H54 (cell line): Measurements from ENCODE around the gene HDAC4.

Source experiments
- DNase-seq: peaks from one replicate; pipeline ENCODE4 v3.0.0; 2011; ENCODE audit warnings: low spot score, mixed read lengths; ENCODE audit not compliant: insufficient read length
- FAIRE-seq: peaks from 3 replicates; lab custom pipeline; 2011; peaks lifted over from hg19 to GRCh38; lab: Jason Lieb, UNC
- POLR2A ChIP-seq: IDR thresholded peaks from 2 replicates; pipeline ENCODE4 v1.6.1; 2011; ENCODE audit warnings: low read depth, mild to moderate bottlenecking, low read length

Gene HDAC4

DNA sequence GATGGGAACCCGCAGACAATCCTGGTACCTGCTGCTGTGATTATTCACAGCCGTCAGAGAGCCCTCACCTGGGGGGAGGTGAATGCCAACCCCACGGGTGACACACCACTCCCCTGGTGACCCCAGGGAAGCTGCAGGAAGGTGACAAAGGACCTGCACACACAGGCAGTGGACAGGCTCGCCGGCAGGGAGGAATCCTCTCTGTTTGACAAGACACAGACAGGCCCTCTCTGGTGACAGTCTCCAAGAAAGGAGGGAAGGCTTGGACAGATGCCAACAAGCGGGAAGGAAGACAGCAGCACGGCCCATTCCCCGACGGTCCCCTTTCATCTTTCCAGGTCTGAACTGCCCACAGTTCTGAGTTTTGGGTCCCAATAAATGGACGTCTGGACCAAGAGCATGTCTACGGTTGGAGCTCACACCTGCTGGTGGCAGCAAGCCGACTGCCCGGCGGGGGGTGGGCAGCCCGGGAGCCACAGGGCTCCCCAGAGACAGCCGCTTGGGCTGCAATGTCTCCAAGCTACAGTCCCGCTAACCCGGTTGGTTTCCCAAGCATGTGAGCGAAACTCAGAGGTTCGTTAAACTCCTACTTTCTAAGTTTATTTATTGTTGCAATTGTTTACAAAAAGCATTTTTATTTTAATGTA, 31.8 kb downstream of the HDAC4 start:
- DNase-seq (no peak), FAIRE-seq (no peak)

DNA sequence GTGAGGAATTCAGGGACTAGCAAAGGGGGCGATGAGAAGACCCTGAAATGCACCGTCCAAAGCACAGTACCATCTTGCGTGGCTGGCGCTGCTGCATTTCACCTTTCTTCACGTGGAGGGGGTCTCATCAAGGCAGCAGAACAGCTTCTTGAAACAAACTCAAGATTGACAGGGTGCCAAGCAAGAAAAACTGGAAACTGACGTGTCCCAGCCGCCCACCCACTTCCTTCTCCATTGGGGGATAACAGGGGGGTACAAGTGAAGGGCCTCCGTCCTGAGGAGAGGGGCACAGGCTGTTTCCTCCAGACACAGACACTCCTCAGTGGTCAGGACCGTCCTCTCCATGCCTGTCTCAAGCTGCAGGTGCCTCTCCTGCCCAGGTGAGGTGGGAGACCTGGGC, 32.5 kb downstream of the HDAC4 start:
- no peak for TF ChIP-seq POLR2A
- DNase-seq (no peak), FAIRE-seq (no peak)

More for the DNA sequence above, 31.8 kb downstream of the HDAC4 start:
- TF ChIP-seq POLR2A, result no peak

DNA sequence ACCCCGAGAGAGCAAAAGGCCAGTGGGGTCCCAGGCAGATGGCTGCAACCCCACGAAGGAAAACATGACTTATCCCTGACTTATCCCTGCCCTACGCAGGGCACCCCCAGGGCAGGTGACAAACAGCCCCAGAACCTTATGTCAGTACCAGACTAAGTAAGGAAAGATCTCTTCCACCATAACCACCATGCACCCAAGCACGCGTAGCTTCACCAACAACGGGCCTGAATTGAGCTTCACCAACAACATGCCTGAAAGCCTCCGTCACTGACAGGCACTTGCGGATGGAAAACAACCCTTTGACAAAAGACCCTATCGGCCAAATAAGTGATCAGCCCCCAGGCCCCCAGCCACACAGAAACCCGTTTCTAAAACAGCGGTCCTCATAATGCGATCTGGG, 34.1 kb downstream of the HDAC4 start:
- FAIRE-seq, result no peak
- no peak for TF ChIP-seq POLR2A
- no peak for DNase-seq

DNA sequence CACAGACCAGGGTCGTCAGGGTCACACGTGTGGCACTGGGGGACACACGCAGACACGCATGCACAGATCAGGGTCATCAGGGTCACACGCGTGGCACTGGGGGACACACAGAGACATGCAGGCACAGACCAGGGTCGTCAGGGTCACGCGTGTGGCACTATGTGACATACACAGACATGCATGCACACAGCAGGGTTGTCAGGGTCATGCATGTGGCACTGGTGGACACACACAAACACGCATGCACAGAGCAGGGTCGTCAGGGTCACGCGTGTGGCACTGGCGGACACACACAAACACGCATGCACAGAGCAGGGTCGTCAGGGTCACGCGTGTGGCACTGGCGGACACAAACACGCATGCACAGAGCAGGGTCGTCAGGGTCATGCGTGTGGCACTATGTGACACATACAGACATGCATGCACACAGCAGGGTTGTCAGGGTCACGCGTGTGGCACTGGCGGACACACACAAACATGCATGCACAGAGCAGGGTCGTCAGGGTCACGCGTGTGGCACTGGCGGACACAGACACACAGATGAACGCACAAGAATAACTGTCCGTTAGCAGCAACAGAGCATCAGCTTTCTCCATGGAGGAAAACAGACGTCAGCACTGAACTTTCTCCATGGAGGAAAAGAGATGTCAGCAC, 34.9 kb downstream of the HDAC4 start:
- no peak for TF ChIP-seq POLR2A
- no peak for DNase-seq
- no peak for FAIRE-seq

DNA sequence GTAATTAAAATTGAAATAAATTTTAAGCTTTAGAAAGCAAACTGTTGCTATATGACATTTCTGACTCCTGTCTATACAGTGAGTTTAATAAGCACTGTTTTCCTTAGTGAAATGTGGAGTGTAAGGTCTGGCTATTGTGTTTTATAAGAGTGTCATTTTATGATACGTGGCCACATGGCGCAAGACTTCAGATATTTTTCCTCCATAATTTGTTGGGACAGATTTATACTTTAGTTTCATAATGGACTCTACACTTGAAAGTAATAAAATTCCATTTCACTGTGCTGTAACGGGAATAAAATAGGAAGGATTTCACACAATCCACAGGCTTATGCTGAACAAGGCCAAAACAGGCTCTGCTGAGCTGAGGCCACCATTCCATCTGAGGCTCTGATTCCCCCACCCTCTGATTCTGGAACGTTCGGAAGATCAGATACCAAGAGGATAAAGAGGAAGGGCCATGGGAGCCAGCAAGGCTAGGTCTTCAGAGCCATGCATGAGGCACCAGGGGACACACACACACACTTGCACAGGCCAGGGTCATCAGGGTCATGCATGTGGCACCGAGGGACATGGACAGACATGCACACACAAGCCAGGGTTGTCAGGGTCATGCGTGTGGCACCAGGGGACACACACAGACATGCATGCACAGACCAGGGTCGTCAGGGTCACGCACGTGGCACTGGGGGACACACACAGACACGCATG, 35.6 kb downstream of the HDAC4 start:
- no peak for TF ChIP-seq POLR2A
- FAIRE-seq (no peak), DNase-seq (no peak)

GRCh38 chr2:239363946-239364637, 36.7 kb downstream of the HDAC4 start:
- no peak for DNase-seq
- no peak for FAIRE-seq
- no peak for TF ChIP-seq POLR2A

DNA sequence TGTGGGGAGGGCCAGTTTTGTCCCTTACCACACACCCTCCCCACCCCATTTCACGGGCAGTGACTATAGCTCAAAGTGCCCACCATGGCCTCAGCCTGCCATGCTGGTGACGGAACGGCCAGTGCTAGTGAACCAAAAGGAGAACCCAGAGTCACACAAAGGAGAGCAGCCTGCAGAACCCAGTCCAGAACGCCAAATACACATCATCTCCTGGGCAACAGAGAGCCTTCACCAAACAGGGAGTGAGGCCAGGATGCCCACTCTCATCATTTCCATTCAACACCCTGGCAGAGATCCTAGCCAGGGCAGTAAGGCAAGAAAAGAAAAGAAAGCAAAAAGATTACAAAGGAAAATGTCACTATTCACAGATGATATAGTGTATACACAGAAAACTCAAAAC, 38.3 kb downstream of the HDAC4 start:
- TF ChIP-seq POLR2A, result no peak
- FAIRE-seq (no peak), DNase-seq (no peak)

DNA sequence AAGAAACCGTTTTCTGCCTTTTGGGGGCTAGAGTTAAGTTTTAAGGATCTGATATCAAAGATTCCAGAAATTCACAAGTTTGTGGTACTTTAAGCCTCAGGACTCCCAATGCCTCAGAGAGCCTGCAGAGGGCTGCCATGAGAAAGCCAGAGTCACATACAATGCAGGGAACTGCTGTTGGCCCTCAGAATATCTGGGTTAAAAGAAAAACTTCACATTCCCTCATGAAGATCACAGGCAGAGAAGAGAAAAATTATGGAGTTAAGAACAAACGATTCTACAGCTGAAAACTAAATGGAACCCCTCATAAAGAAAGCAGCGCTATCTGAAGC, 39.5 kb downstream of the HDAC4 start:
- DNase-seq, result no peak

GRCh38 chr2:239360421-239361310, 40.2 kb downstream of the HDAC4 start:
- FAIRE-seq (no peak), DNase-seq (no peak)
- TF ChIP-seq POLR2A, result no peak

More for the DNA sequence above, 39.5 kb downstream of the HDAC4 start:
- FAIRE-seq, result no peak
- TF ChIP-seq POLR2A, result no peak

GRCh38 chr2:239360008-239360407, 40.8 kb downstream of the HDAC4 start:
- DNase-seq (no peak), FAIRE-seq (no peak)
- no peak for TF ChIP-seq POLR2A

DNA sequence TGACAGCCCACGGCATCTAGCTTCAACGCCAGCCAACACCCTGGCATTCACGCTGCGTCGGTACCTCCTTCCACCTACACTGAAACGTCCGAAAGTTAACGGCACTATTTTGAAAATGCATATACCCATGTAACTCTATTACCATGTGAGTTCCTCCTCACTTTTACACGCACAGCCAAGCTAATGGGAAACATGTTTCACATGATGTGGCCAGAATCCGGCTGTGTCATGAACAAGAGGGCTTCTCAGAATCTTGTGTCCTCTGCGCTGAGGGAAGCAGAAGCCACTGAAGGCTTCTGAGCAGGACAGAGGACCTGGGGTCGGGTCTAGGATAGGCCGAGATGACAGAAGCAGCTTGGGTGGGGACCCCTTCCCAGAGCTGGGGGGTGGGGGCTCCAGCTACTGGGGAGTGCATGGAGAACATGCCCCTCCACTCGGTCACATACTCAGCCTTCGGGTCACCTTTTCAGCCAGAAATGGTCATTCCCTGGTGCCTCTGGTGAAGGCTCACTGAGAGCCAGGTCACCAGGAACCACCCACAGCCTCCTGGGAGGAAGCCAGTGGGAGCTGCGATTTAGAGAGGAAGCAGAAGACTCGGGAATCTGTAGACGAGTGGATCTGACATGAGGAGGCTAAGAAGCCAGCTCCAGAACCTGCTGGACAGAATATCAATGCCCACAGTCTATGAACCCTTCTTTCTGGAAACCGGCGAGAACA, 41.5 kb downstream of the HDAC4 start:
- no peak for FAIRE-seq
- TF ChIP-seq POLR2A, result no peak
- no peak for DNase-seq

- no peak for DNase-seq
- TF ChIP-seq POLR2A, result no peak
- no peak for FAIRE-seq
Measured at GRCh38 chr2:239358062-239358754, 42.6 kb downstream of the HDAC4 start.
